Spleen (tissue), 11 donors: ENCODE results near the gene GSG1L. TPM values are rescaled to one million over a fixed set of nuclear protein-coding genes. Genes with fewer than 3 reads are reported as not detected.
A peak's percentile ranks its signal among the peaks of the same experiment; 100 is the strongest.

Experiments
- DNase-seq: peaks from one replicate; pipeline ENCODE4 v3.0.0-alpha.2; 2020
- H3K27ac ChIP-seq, 8 donors: fragments of 200-600 bp; sonication (generic) in 7 of 8; 1 replicate in 4 of 8; 2 replicates in 4 of 8; pipeline versions ENCODE4 v1.5.0 to v1.8.0; 2016 to 2021; ENCODE audit warnings: inconsistent platforms in 4 of 8, mild to moderate bottlenecking in 4 of 8, moderate library complexity in 1 of 8
- H3K27me3 ChIP-seq, 7 donors: fragments of 200-600 bp; sonication (generic) in 6 of 7; replicated peaks in 1 of 7; 1 replicate in 4 of 7; 2 replicates in 3 of 7; pipeline versions ENCODE4 v1.5.0 to v1.8.0; 2016 to 2021; ENCODE audit warnings: inconsistent platforms in 3 of 7, mild to moderate bottlenecking in 1 of 7
- H3K36me3 ChIP-seq, 6 donors: fragments of 200-600 bp; sonication (generic) in 5 of 6; 1 replicate in 4 of 6; 2 replicates in 2 of 6; pipeline versions ENCODE4 v1.5.0 to v1.8.0; 2016 to 2021; ENCODE audit warnings: inconsistent platforms in 2 of 6
- H3K4me1 ChIP-seq, 6 donors: fragments of 200-600 bp; sonication (generic) in 5 of 6; 1 replicate in 3 of 6; 2 replicates in 3 of 6; pipeline versions ENCODE4 v1.5.0 to v1.8.0; 2016 to 2021; ENCODE audit warnings: inconsistent platforms in 3 of 6
- H3K4me3 ChIP-seq, 8 donors: fragments of 200-600 bp; sonication (generic) in 7 of 8; 1 replicate in 4 of 8; 2 replicates in 4 of 8; pipeline versions ENCODE4 v1.5.0 to v1.8.0; 2016 to 2021; ENCODE audit warnings: inconsistent platforms in 4 of 8, mild to moderate bottlenecking in 4 of 8, moderate library complexity in 2 of 8
- H3K9me3 ChIP-seq, 8 donors: fragments of 200-600 bp; sonication (generic) in 7 of 8; 1 replicate in 4 of 8; 2 replicates in 4 of 8; pipeline versions ENCODE4 v1.5.0 to v1.8.0; 2016 to 2021; ENCODE audit warnings: inconsistent platforms in 4 of 8
- POLR2A ChIP-seq, 3 donors: fragments of 450-650 bp; IDR thresholded peaks; one replicate each; pipeline ENCODE4 v1.5.1; 2017; ENCODE audit warnings: antibody characterized with exemption in 3 of 3, mild to moderate bottlenecking in 1 of 3
- POLR2AphosphoS5 ChIP-seq, 3 donors: sonication (generic); formaldehyde crosslinking; IDR thresholded peaks; one replicate each; pipeline ENCODE4 v1.5.1; 2017; ENCODE audit warnings: antibody characterized with exemption in 3 of 3
- WGBS, 5 donors: extraction: QIAGEN DNeasy Blood & Tissue Kit in 3 of 5; methylation state at CpG; one replicate each; pipeline versions ENCODE4 v1.1.5 to v1.1.7; 2013 to 2018; 5-methylcytosine and 5-hydroxymethylcytosine counted together
- intact Hi-C: fragments of 100-400 bp; cut with DNase I; formaldehyde crosslinking; loops from one replicate; pipeline ENCODE4 v1.15.0; 2023; ENCODE audit warnings: low total_unique reads
- polyA plus RNA-seq, 3 donors: library from polyadenylated mRNA; stranded (reverse); fragments of 200-250 nt; gene quantifications; one replicate each; pipeline ENCODE4 v1.2.1, GENCODE V29; 2013
- total RNA-seq, 7 donors: library from RNA; depleted of rRNA in 3 of 7; stranded (reverse); fragments of >200 nt in 3 of 7; fragmentation: NEBNext Ultra II Directional in 4 of 7; extraction: Animal tissue kit (Norgen Biotek cat#: 25700) in 4 of 7; gene quantifications; one replicate each; pipeline versions ENCODE4 v1.1.0 to v1.2.1, GENCODE V29; 2016 to 2021
- TF ChIP-seq, protein P1 (sequence below), 11 experiments: fragments of 200-600 bp in 7 of 11; fragments of 450-650 bp in 4 of 11; sonication (generic) in 4 of 11; IDR thresholded peaks in 8 of 11; conservative IDR thresholded peaks in 3 of 11; 1 replicate in 7 of 11; 2 replicates in 4 of 11; pipeline versions ENCODE4 v1.4.0 to v1.8.0; 2016 to 2021; ENCODE audit warnings: antibody characterized with exemption in 11 of 11, inconsistent platforms in 4 of 11, mild to moderate bottlenecking in 1 of 11
- donor health status: healthy with polysubstance abuse.
- donor health status: DM: no; HTN: no; CAD: no; lungs with moderate emphysema.
- donor health status: DM: no; HTN: no; CAD: no.
- donor health status: Bipolar disorder and iron deficiency.
- donor health status: healthy.
- donor health status: DM: no; HTN: no; CAD: no.
- donor health status: DM: yes; HTN: yes; CAD: no.

Gene GSG1L
- total and polyA plus RNA-seq, 10 donors, result 0.22 to 0.58 (median 0.43) TPM; not detected in 6

- intact Hi-C loops, result no loop called here
- 94 to 96% (median 95%) methylated on average over 7 of the region's 7 CpGs for WGBS, 5 donors
- H3K36me3 ChIP-seq, result peaks cover 0 to 100% (median 63%) of the 10 kb centered on the region in 6 donors
- DNase-seq, result peak; percentile 18
- no peaks in the 10 kb centered on the region for H3K27me3 ChIP-seq
- H3K4me1 ChIP-seq, result no peaks in the 10 kb centered on the region
- peaks cover 0 to 14% (median 10%) of the 10 kb centered on the region in 8 donors for H3K9me3 ChIP-seq
- TF ChIP-seq POLR2AphosphoS5 (IDR thresholded peaks at IDR 0.05) (no peak), POLR2A (IDR thresholded peaks at IDR 0.05) (no peak)
- TF ChIP-seq, protein P1, sequence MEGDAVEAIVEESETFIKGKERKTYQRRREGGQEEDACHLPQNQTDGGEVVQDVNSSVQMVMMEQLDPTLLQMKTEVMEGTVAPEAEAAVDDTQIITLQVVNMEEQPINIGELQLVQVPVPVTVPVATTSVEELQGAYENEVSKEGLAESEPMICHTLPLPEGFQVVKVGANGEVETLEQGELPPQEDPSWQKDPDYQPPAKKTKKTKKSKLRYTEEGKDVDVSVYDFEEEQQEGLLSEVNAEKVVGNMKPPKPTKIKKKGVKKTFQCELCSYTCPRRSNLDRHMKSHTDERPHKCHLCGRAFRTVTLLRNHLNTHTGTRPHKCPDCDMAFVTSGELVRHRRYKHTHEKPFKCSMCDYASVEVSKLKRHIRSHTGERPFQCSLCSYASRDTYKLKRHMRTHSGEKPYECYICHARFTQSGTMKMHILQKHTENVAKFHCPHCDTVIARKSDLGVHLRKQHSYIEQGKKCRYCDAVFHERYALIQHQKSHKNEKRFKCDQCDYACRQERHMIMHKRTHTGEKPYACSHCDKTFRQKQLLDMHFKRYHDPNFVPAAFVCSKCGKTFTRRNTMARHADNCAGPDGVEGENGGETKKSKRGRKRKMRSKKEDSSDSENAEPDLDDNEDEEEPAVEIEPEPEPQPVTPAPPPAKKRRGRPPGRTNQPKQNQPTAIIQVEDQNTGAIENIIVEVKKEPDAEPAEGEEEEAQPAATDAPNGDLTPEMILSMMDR (IDR thresholded peaks at IDR 0.05 in 8 of 11, conservative IDR thresholded peaks at IDR 0.05 in 3 of 11), result no peak
- H3K27ac ChIP-seq, result no peak overlapping the region
- no peak overlapping the region for H3K4me3 ChIP-seq
Measured at GRCh38 chr16:27767081-27767480, 296.4 kb downstream of the GSG1L start.

- Histone ChIP-seq H3K36me3 (peaks cover 0 to 100% (median 67%) of the 10 kb centered on the region in 6 donors), H3K27me3 (no peaks in the 10 kb centered on the region), H3K4me3 (no peak overlapping the region), H3K27ac (no peak overlapping the region), H3K4me1 (no peaks in the 10 kb centered on the region), H3K9me3 (peaks cover 0 to 14% (median 10%) of the 10 kb centered on the region in 8 donors)
- WGBS, 5 donors, result 92 to 97% (median 94%) methylated on average over 18 to 21 of the region's 21 CpGs
- DNase-seq, result peak; percentile 54
- TF ChIP-seq POLR2AphosphoS5 (IDR thresholded peaks at IDR 0.05) (no peak), POLR2A (IDR thresholded peaks at IDR 0.05) (no peak)
- TF ChIP-seq, protein P1 (IDR thresholded peaks at IDR 0.05 in 8 of 11, conservative IDR thresholded peaks at IDR 0.05 in 3 of 11), result no peak
- intact Hi-C loops, result no loop called here
Measured at GRCh38 chr16:27766236-27766925, 297.1 kb downstream of the GSG1L start.

DNA sequence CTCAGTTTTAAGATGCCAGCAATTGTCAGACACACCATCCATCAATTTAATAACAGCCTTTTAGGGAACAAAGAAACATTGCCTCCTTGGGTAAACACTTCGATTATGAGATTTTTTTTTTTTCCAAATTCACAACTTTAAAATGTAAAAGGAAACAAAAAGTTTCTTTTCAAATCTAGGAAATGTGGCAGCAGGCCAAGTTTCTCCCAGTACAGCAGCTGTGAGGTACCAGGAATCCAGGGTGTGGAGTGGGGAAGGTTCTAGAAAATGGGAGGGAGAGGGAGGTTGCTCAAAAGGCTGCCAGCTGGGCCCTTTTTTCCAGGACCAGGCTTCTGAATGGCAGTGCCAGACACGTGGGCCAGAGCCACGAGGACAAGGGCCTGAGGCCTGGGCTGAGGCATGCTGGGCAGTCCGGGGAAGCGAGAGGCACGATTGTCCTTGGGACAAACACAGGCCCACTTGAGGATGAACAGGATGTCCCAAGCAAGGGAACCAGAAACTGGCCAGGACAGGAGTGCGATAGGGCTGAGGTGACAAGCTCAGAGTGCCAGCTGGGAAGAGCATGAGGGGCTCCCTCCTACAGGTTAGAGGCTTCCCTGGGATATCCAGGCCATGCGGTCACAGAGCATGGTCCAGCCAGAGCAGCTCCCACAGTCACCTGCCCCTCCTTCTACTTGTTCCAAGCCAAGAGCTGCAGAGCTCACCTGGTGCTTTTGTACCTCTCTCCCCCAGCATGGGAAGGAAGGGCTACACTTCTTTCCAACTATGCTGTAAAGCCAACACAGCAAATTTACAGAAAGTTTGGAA is 298.4 kb downstream of the GSG1L start:
- intact Hi-C loops, result no loop called here
- peak; percentile 19 for DNase-seq
- TF ChIP-seq, protein P1 (IDR thresholded peaks at IDR 0.05 in 8 of 11, conservative IDR thresholded peaks at IDR 0.05 in 3 of 11), result no peak
- TF ChIP-seq POLR2AphosphoS5 (IDR thresholded peaks at IDR 0.05), result no peak
- no peak for TF ChIP-seq POLR2A (IDR thresholded peaks at IDR 0.05)
- 86 to 89% (median 88%) methylated on average over 8 of the region's 8 CpGs for WGBS, 5 donors
- H3K9me3 ChIP-seq, result peaks cover 0 to 14% (median 10%) of the 10 kb centered on the region in 8 donors
- H3K27ac ChIP-seq, result no peak overlapping the region
- no peaks in the 10 kb centered on the region for H3K27me3 ChIP-seq
- peaks cover 0 to 95% (median 61%) of the 10 kb centered on the region in 6 donors for H3K36me3 ChIP-seq
- peaks cover 0 to 7% (median 0%) of the 10 kb centered on the region in 6 donors for H3K4me1 ChIP-seq
- H3K4me3 ChIP-seq, result no peak overlapping the region

DNA sequence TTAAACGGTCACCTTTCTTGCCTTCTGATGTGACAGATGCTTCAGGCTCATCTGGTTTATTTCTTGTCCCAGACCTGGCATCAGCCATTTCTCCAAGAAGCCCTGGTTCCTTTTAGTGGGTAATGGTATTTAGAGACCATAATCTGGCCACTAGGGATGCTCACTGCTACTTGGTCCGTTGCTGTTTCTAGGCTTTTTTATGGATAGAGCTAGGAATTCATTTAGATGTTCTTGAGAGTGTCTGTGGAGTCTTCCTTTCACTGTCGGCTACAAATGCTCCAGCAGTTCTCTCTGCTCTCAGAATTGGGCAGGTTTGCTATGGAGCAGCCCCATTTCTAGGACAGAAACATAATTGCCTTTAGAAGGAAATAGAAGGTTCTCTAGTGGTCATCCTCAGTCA is 299.1 kb downstream of the GSG1L start:
- TF ChIP-seq POLR2A (IDR thresholded peaks at IDR 0.05) (no peak), POLR2AphosphoS5 (IDR thresholded peaks at IDR 0.05) (no peak)
- TF ChIP-seq, protein P1 (IDR thresholded peaks at IDR 0.05 in 8 of 11, conservative IDR thresholded peaks at IDR 0.05 in 3 of 11), result no peak
- H3K27me3 ChIP-seq, result no peaks in the 10 kb centered on the region
- DNase-seq, result no peak
- H3K36me3 ChIP-seq, result peaks cover 0 to 91% (median 55%) of the 10 kb centered on the region in 6 donors
- intact Hi-C loops, result no loop called here
- 63 to 97% (median 90%) methylated on average over 3 of the region's 3 CpGs for WGBS, 5 donors
- H3K9me3 ChIP-seq, result peaks cover 0 to 14% (median 10%) of the 10 kb centered on the region in 8 donors
- no peak overlapping the region for H3K4me3 ChIP-seq
- peaks cover 0 to 14% (median 0%) of the 10 kb centered on the region in 6 donors for H3K4me1 ChIP-seq
- no peak overlapping the region for H3K27ac ChIP-seq
